ENCODE results near the gene ATP2B2. TPM values are rescaled to one million over a fixed set of nuclear protein-coding genes. Genes with fewer than 3 reads are reported as not detected.
"Not testable (repeated sequence)": the region's sequence is repeated elsewhere in the genome, so short reads cannot be mapped to it uniquely, and the experiment has no call there.

The ATP2B2 gene
- polyA plus RNA-seq, 3 donors from 2014 or later: not detected

DNA sequence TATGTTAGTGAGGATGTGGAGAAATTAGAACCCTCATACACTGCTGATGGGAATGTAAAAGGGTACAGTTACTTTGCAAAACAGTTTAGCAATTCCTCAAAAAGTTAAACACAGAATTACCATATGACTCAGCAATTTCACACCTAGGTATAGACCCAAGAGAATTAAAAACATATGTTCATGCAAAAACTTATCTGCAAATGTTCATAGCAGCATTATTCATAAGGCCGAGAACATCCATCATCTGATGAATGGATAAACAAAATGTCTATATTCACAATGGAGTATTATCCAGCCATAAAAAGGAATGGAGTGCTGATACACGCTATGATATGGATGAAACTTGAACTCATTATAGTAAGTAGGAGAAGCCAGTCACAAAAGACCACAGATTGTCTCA is 194.8 kb downstream of the ATP2B2 start:
- peaks cover 0 to 3% (median 0%) of the 10 kb centered on the region in 3 donors for H3K27me3 Mint-ChIP-seq (ENCODE audit: low read depth in 3 of 3)
- peaks cover 0 to 7% of the 10 kb centered on the region in 2 donors for H3K4me1 Mint-ChIP-seq
- H3K27ac Mint-ChIP-seq: no peak overlapping the region
- no peak overlapping the region for H3K4me3 Mint-ChIP-seq
- peaks cover 4 to 48% (median 34%) of the 10 kb centered on the region in 3 donors for H3K36me3 Mint-ChIP-seq
- no peaks in the 10 kb centered on the region for H3K9me3 Mint-ChIP-seq
- DNase-seq: no peak

DNA sequence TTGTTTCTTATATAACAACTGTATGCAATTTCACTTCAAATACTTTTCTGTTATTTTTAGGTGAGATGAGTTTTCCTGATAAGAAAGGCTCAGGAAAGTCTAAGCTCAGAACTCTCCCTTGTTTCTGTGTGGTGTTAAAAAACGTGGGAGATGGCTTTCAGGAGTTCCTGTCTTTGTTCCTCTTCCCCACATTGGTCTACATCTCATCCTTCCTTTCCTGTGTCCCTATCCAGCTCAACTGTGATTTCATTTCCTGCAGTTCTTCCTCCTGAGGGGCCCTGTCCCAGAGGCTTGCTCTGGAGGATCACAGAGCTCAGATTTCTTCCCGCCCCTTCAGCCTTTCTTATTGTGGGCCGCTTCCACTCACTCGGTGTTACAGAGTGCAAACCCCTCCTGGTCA is 195.7 kb downstream of the ATP2B2 start:
- H3K27ac Mint-ChIP-seq: peak overlapping the region in 3 of 6 donors; percentile 20 to 76 (median 33)
- no peaks in the 10 kb centered on the region for H3K9me3 Mint-ChIP-seq
- H3K27me3 Mint-ChIP-seq (ENCODE audit: low read depth in 3 of 3): peaks cover 0 to 3% (median under 1%) of the 10 kb centered on the region in 3 donors
- H3K4me3 Mint-ChIP-seq: no peak overlapping the region
- no peak for DNase-seq
- H3K4me1 Mint-ChIP-seq: peaks cover 0 to 7% of the 10 kb centered on the region in 2 donors
- peaks cover 4 to 53% (median 32%) of the 10 kb centered on the region in 3 donors for H3K36me3 Mint-ChIP-seq

DNA sequence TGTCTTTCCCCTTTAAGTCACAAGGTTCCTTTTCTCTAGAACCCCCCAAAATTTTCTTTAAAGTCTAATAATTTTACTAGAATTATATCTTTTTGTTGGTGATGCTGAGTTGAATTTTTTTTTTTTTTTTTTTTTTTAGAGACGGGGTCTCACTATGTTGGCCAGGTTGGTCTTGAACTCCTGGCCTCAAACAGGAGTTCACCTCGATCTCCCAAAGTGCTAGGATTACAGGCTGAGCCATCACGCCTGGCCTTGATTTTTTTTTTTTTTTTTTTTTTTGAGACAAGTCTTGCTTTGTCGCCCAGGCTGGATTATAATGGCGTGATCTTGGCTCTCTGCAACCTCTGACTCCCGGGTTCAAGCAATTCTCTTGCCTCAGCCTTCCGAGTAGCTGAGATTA is 196.7 kb downstream of the ATP2B2 start:
- H3K9me3 Mint-ChIP-seq: no peaks in the 10 kb centered on the region
- H3K4me3 Mint-ChIP-seq: no peak overlapping the region
- peaks cover 4 to 54% (median 26%) of the 10 kb centered on the region in 3 donors for H3K36me3 Mint-ChIP-seq
- peaks cover 0 to 6% of the 10 kb centered on the region in 2 donors for H3K4me1 Mint-ChIP-seq
- no peak for DNase-seq
- peaks cover 0 to 3% (median 2%) of the 10 kb centered on the region in 3 donors for H3K27me3 Mint-ChIP-seq (ENCODE audit: low read depth in 3 of 3)
- peak overlapping the region in 1 of 6 donors; percentile 18 for H3K27ac Mint-ChIP-seq

DNA sequence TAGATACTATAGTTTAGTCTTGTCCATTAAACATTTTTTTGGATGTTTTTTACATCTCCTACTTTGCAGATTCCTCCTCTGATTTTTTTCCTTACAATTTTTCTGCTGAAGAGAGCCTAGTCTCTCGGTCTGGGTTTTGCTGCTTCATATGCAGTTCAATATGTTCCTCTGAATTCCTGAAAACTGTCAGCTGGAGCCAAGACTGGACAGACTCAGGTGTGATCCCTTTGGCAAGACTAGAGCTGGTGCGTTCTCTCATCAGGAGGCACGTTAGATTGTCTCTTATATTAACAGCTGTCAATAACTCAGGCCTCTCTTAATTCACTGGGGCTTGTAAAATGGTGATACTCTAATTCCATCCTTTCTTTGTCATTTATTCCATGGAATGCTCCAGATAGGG is 199.2 kb downstream of the ATP2B2 start:
- H3K4me3 Mint-ChIP-seq: no peak overlapping the region
- H3K9me3 Mint-ChIP-seq: no peaks in the 10 kb centered on the region
- no peaks in the 10 kb centered on the region for H3K4me1 Mint-ChIP-seq
- DNase-seq: no peak
- peaks cover 4 to 63% (median 30%) of the 10 kb centered on the region in 3 donors for H3K36me3 Mint-ChIP-seq
- peak overlapping the region in 2 of 6 donors; percentile 49 to 67 for H3K27ac Mint-ChIP-seq
- peaks cover 0 to 4% (median 3%) of the 10 kb centered on the region in 3 donors for H3K27me3 Mint-ChIP-seq (ENCODE audit: low read depth in 3 of 3)

DNA sequence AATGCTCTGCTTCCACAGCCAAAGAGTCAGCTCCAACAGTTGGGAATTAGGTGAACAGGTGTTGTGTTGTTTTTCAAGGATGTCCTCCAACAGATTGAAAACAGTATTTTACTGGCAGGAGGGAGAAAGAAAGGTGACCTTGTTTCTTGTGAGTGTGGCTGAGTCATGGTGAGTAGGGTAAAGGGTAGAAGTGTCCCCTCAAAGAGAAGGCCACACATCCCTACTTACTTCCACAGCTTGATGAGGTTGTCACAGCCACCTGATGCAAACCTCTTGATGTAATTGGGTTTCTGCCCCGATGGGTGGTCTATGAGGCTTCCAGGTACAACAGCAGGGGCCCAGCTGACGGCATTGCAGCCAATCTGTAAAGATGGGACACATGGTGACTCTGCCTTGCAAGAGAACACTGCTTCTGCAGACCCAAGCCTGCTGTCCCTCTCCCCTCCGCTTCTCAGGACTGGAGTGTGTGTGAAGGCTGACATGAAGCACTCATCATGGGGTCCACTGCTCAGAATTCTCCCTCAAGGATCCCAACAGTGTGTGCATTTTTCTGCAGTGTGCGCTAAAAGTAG is 200.0 kb downstream of the ATP2B2 start:
- Mint-ChIP-seq H3K27ac (peak overlapping the region in 3 of 6 donors; percentile 10 to 51 (median 27)), H3K4me1 (no peaks in the 10 kb centered on the region), H3K27me3 (ENCODE audit: low read depth in 3 of 3) (peaks cover 0 to 4% (median 3%) of the 10 kb centered on the region in 3 donors), H3K36me3 (peaks cover 4 to 67% (median 31%) of the 10 kb centered on the region in 3 donors), H3K4me3 (no peak overlapping the region), H3K9me3 (no peaks in the 10 kb centered on the region)
- DNase-seq: no peak

DNA sequence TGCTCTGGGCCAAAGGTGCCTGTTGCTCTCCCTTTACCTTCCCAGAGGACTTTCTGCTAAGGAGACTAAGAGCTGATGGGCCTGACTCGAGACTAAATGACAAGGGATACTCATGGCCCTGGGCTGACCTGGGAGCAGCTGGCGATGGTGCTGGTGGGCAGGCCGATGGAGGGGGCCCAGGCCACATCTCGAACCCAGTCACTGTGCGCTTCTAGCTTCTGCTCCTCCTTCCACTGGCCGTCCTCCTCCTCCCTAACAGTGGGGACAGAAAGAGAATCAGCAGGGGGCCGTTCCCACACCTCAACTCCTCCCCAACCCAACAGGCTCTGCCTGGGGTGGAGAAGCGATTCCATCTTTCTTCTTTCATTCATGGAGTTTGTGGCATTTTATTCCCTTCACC is 200.5 kb downstream of the ATP2B2 start:
- peaks cover 0 to 4% (median 3%) of the 10 kb centered on the region in 3 donors for H3K27me3 Mint-ChIP-seq (ENCODE audit: low read depth in 3 of 3)
- DNase-seq: no peak
- no peak overlapping the region for H3K4me3 Mint-ChIP-seq
- peaks cover 0 to 2% of the 10 kb centered on the region in 2 donors for H3K4me1 Mint-ChIP-seq
- peak overlapping the region in 2 of 6 donors; percentile 27 to 51 for H3K27ac Mint-ChIP-seq
- peaks cover 4 to 65% (median 30%) of the 10 kb centered on the region in 3 donors for H3K36me3 Mint-ChIP-seq
- no peaks in the 10 kb centered on the region for H3K9me3 Mint-ChIP-seq

DNA sequence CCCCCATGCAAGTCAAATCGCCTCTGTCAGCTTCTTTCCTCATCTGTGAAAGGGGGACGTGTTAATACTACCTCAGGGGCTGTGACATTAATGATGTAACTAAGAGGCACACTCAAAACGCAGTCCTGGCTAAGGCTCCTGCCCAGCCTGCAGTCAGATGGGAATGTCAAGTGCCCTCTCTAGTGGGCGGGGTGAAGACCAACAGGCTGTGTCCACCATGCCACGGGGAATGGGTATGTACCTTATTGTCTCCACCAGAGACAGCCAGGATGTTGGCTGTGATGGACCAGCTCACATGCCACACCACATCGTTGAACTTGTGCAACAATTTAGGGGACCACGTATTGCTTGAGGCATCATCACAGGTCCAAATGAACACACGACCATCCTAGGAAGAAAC is 201.6 kb downstream of the ATP2B2 start:
- H3K4me1 Mint-ChIP-seq: peaks cover 7 to 14% of the 10 kb centered on the region in 2 donors
- H3K9me3 Mint-ChIP-seq: no peaks in the 10 kb centered on the region
- H3K36me3 Mint-ChIP-seq: peaks cover 0 to 65% (median 22%) of the 10 kb centered on the region in 3 donors
- peaks cover 2 to 4% (median 3%) of the 10 kb centered on the region in 3 donors for H3K27me3 Mint-ChIP-seq (ENCODE audit: low read depth in 3 of 3)
- DNase-seq: no peak
- H3K4me3 Mint-ChIP-seq: no peak overlapping the region
- peak overlapping the region in 1 of 6 donors; percentile 62 for H3K27ac Mint-ChIP-seq

DNA sequence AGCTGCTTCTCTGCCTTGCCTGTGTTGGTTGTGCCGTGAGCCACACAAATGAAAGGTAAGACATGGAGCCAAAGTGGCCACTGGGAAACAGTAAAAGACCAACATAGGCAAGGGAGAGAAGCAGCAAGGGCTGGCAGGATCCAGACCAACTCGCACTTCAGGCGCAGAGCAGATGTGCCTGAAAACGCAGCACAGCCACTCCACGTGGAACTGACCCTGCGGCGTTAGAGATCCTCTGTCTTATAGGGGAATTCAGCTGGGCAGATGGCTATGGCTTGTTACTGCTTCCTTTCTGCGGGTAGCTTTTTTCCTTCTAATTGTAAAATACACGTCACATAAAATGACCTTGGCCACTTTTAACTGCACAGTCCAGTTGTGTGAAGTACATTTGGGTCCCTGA is 202.3 kb downstream of the ATP2B2 start:
- Mint-ChIP-seq H3K9me3 (no peaks in the 10 kb centered on the region), H3K4me3 (no peak overlapping the region), H3K36me3 (peaks cover 0 to 61% (median 18%) of the 10 kb centered on the region in 3 donors), H3K4me1 (peaks cover 7 to 15% of the 10 kb centered on the region in 2 donors), H3K27ac (peak overlapping the region in 2 of 6 donors; percentile 24 to 43), H3K27me3 (ENCODE audit: low read depth in 3 of 3) (peaks cover 1 to 4% (median 2%) of the 10 kb centered on the region in 3 donors)
- no peak for DNase-seq

DNA sequence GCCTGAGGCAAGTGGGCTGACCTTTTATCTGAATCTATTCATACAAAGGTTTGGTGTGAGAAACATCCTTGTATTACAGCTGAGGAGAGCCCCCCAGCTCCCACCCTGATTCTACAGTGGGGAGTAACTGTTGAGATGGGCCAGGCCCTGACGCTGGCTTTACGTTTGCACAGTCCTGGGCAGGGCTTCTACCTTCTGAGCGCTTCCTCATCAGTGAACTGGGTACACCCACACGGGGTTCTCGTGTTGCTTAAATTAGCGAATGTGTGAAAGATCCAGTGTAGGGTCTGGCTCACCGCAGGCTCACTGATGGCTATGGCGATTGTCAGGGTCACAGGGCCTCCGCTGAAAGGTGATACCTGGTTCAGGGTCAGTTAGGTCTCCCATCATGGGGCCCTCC is 205.3 kb downstream of the ATP2B2 start:
- H3K36me3 Mint-ChIP-seq: peaks cover 4 to 50% (median 17%) of the 10 kb centered on the region in 3 donors
- H3K4me3 Mint-ChIP-seq: peak overlapping the region in 1 of 5 donors; percentile 46
- no peak for DNase-seq
- H3K27ac Mint-ChIP-seq: peak overlapping the region; percentile 42 to 89 (median 82)
- H3K27me3 Mint-ChIP-seq (ENCODE audit: low read depth in 3 of 3): peaks cover 0 to 4% (median 2%) of the 10 kb centered on the region in 3 donors
- peaks cover 0 to 1% (median 0%) of the 10 kb centered on the region in 6 donors for H3K9me3 Mint-ChIP-seq
- peaks cover 7 to 16% of the 10 kb centered on the region in 2 donors for H3K4me1 Mint-ChIP-seq

DNA sequence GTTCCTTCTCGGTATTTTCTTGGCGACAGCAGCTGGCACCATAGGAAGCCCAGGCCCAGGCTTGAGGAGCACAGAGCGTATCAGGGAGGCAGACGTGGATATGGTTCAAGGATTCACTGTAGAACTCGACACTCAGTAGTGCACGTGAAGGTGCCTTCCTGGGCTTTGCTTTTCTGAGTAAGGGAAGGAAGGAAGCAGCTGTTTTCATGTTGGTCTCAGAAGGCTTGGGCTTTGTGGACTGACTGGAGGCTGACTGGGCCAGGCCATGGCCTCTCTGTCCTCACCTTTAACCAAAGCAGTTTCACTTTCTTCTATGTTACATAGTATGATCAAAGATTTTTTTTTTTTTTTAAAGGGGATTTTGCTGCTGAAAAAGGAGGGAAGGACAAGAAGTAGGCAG is 205.7 kb downstream of the ATP2B2 start:
- H3K27ac Mint-ChIP-seq: peak overlapping the region; percentile 42 to 89 (median 82)
- H3K27me3 Mint-ChIP-seq (ENCODE audit: low read depth in 3 of 3): peaks cover 0 to 3% (median 2%) of the 10 kb centered on the region in 3 donors
- H3K36me3 Mint-ChIP-seq: peaks cover 4 to 46% (median 17%) of the 10 kb centered on the region in 3 donors
- H3K9me3 Mint-ChIP-seq: peaks cover 0 to 1% (median 0%) of the 10 kb centered on the region in 6 donors
- H3K4me3 Mint-ChIP-seq: peak overlapping the region in 2 of 5 donors; percentile 33 to 46
- H3K4me1 Mint-ChIP-seq: peaks cover 7 to 20% of the 10 kb centered on the region in 2 donors
- no peak for DNase-seq

DNA sequence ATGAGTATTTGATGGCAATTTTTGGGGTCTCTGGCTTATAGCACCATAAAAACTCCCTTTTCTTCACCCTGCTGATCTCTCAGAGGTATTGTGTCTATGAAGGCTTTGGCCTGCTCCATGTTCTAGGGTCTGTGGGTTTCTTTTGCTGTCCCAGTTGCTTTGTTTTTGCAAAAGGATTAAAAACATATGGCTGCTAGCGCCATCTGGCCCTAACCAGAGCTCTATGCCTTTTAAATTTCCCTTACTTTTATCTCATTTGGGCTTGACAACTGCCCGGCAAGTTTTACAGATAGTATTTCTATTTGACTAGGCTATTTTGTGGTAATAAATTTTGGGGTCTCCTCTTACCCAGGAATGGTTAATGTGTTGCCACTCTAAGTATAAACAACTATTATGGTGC is 206.2 kb downstream of the ATP2B2 start:
- Mint-ChIP-seq H3K9me3 (peaks cover 0 to 1% (median 0%) of the 10 kb centered on the region in 6 donors), H3K36me3 (peaks cover 4 to 43% (median 17%) of the 10 kb centered on the region in 3 donors), H3K4me3 (no peak overlapping the region), H3K27me3 (ENCODE audit: low read depth in 3 of 3) (peaks cover 0 to 2% (median 2%) of the 10 kb centered on the region in 3 donors), H3K4me1 (peaks cover 9 to 20% of the 10 kb centered on the region in 2 donors), H3K27ac (peak overlapping the region; percentile 42 to 89 (median 82))
- no peak for DNase-seq

DNA sequence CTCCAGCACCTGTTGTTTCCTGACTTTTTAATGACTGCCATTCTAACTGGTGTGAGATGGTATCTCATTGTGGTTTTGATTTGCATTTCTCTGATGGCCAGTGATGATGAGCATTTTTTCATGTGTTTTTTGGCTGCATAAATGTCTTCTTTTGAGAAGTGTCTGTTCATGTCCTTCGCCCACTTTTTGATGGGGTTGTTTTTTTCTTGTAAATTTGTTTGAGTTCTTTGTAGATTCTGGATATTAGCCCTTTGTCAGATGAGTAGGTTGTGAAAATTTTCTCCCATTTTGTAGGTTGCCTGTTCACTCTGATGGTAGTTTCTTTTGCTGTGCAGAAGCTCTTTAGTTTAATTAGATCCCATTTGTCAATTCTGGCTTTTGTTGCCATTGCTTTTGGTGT is 207.3 kb downstream of the ATP2B2 start:
- not testable (repeated sequence) for DNase-seq; H3K27me3 Mint-ChIP-seq (ENCODE audit: low read depth in 3 of 3); H3K4me3 Mint-ChIP-seq; H3K9me3 Mint-ChIP-seq; H3K27ac Mint-ChIP-seq
- Mint-ChIP-seq H3K36me3 (peaks cover 4 to 35% (median 13%) of the 10 kb centered on the region in 3 donors), H3K4me1 (peaks cover 15 to 26% of the 10 kb centered on the region in 2 donors)

DNA sequence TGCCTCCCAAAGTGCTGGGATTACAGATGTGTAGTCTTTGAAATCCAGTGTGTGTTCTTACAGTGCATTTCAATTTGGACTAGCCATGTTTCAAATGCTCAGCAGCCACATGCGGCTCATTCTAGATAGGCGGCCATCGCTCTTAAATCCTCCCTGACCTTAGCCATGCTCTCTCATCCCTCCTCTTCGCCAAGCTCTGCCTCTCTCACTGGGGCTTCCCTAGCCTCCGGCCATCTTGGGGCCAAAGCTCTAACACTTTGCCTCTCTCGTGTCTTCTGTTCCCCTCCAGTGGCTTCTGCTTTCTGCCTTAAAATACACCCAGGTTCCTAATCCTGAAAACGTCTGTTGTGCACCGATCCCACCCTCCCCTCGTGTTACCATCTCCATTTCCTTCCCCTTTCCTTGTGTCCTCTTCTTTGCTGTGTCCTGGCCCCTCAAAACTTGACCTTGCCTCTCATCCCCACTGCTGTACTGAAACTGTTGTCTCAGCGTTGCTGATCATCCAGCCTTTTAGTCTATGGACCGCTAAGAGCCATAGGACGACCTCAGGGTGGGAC is 211.3 kb downstream of the ATP2B2 start:
- Mint-ChIP-seq H3K27me3 (ENCODE audit: low read depth in 3 of 3) (no peaks in the 10 kb centered on the region), H3K36me3 (peaks cover 4 to 11% (median 9%) of the 10 kb centered on the region in 3 donors), H3K4me3 (no peak overlapping the region), H3K9me3 (peaks cover 0 to 1% (median 0%) of the 10 kb centered on the region in 6 donors), H3K4me1 (peaks cover 18 to 32% of the 10 kb centered on the region in 2 donors), H3K27ac (peak overlapping the region in 4 of 6 donors; percentile 10 to 89 (median 24))
- DNase-seq: no peak

Data from immature natural killer cell (primary cell).